Motor neuron (in vitro differentiated cells): Measurements from ENCODE around the gene ZNF783. TPM values are rescaled to one million over a fixed set of nuclear protein-coding genes. Genes with fewer than 3 reads are reported as not detected.

Experiments used
- ATAC-seq, 8 experiments: fragments of 200-7000 bp; cut with Tn5 transposase; replicated peaks in 6 of 8; 2 replicates each; pipeline ENCODE4 v1.8.0; 2021; ENCODE audit warnings: mild to moderate bottlenecking in 8 of 8, moderate library complexity in 8 of 8
- H3K27ac ChIP-seq, 2 donors: fragments of 250-450 bp; sonication (Bioruptor Pico); 2 replicates each; pipeline ENCODE4 v1.9.0; 2021; ENCODE audit warnings: antibody characterized with exemption in 2 of 2, mild to moderate bottlenecking in 2 of 2, moderate library complexity in 1 of 2
- H3K4me1 ChIP-seq, 2 donors: fragments of 250-450 bp; sonication (Bioruptor Pico); replicated peaks in 1 of 2; 2 replicates each; pipeline ENCODE4 v1.6.1; 2021; ENCODE audit warnings: antibody characterized with exemption in 2 of 2, mild to moderate bottlenecking in 2 of 2, moderate library complexity in 1 of 2
- H3K4me3 ChIP-seq, 5 donors: fragments of 250-450 bp; sonication (Bioruptor Pico); 2 replicates each; pipeline ENCODE4 v1.9.0; 2021; ENCODE audit warnings: antibody characterized with exemption in 5 of 5, mild to moderate bottlenecking in 5 of 5, moderate library complexity in 4 of 5
- WGBS, 10 experiments: fragments of 450-650 bp; shearing (Covaris generic); methylation state at CpG; one replicate each; pipeline ENCODE4 v1.0.0; 2022; 5-methylcytosine and 5-hydroxymethylcytosine counted together
- in situ Hi-C, 9 experiments: fragments of 400-800 bp; cut with MboI; loops; one replicate each; pipeline ENCODE4 v1.15.0; 2021; ENCODE audit warnings: low sequenced_read_pairs in 9 of 9, low pct_unique_long_range_greater_than_20kb in 2 of 9; ENCODE audit not compliant: unreplicated experiment in 9 of 9
- total RNA-seq, 8 experiments: library from RNA; unstranded; fragments of 300-600 nt; gene quantifications; 2 replicates each; pipeline versions ENCODE4 v1.2.3 to v1.2.4, GENCODE V29; 2022

ZNF783 gene
- total RNA-seq, 8 experiments from 2014 or later = 9.1 to 24.0 (median 13.5) TPM

DNA sequence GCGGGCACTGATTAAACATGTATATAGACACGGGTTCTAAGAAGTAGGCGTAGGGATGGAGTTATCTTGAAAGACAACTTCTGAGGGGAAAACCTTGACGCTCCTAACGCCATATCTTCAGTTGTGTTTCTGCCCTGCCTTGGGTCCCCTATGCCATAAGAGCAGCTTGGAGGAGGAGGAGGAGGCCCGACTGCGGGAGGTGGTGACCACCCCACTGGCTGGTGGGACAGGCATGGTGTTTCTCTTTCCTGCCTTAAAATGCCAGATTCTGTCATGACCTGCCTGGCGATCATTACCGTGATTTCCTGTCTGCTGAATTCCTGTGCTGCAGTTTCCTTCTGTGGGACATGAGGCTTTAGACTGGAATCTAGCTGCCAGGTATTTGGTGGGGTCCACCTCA, 15.9 kb downstream of the ZNF783 start:
- no peaks in the 10 kb centered on the region for H3K4me1 ChIP-seq
- WGBS, 10 experiments = 93 to 100% (median 97%) methylated on average over 2 to 7 of the region's 9 CpGs; no CpG with 5 or more reads in 2 of the 10 experiments
- no peak for ATAC-seq
- in situ Hi-C loops = no loop called here
- H3K4me3 ChIP-seq = no peak overlapping the region
- H3K27ac ChIP-seq = no peak overlapping the region

- H3K27ac ChIP-seq = no peak overlapping the region
- H3K4me3 ChIP-seq = no peak overlapping the region
- WGBS, 10 experiments = 90 to 100% (median 99%) methylated on average over 1 to 9 of the region's 11 CpGs; no CpG with 5 or more reads in 5 of the 10 experiments
- in situ Hi-C loops = no loop called here
- ATAC-seq = no peak
- H3K4me1 ChIP-seq = no peaks in the 10 kb centered on the region
Observed at GRCh38 chr7:149278396-149278795, 16.4 kb downstream of the ZNF783 start.

DNA sequence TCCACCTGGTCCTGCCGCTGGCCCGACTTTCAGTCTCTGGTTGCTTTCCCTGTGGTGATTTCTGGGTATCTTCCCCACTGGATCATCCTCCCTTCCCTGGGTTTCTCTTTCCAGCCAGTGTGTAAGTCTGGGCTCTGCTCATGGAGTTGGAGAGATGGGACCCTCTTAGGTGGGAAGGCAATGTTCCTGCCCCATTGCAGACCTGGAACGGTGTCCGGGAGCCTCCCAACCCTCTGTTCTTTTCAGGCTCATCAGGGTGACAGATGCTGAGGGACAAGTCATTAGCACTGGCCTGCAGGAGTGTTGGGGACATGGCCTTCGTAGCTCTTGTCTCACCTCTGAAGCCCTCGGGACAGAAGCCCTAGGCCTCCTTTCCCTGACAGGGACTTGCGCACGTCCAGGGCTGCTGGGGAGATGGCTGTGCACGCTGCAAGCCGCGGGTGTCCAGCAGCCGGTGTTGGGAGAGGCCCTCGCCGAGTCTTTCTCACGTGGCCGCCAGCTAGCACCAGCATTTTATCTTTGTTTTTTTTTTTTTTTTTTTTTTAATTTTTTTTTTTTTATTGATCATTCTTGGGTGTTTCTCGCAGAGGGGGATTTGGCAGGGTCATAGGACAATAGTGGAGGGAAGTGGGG, 17.2 kb downstream of the ZNF783 start:
- Histone ChIP-seq H3K4me3 (no peak overlapping the region), H3K4me1 (no peaks in the 10 kb centered on the region), H3K27ac (no peak overlapping the region)
- no peak for ATAC-seq
- 80 to 98% (median 91%) methylated on average over 1 to 9 of the region's 17 CpGs; no CpG with 5 or more reads in 4 of the 10 experiments for WGBS, 10 experiments
- in situ Hi-C loops = no loop called here

DNA sequence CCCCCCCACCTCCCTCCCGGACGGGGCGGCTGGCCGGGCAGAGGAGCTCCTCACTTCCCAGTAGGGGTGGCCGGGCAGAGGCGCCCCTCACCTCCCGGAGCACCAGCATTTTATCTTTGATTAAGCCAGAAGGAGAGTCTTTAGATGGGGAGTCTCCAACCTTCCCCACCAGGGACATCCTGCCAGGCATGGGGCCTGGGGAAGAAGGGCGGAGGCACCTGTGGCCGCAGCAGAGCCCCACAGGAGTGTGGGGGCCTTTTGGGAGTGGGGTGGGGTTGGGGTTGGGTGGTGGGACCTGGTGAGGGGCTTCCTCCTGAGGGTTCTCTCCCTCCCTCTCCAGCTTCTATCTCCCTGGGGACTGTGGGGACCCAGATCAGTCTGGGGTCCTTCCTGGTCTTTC, 18.2 kb downstream of the ZNF783 start:
- no peaks in the 10 kb centered on the region for H3K4me1 ChIP-seq
- no CpG with 5 or more reads among the region's 9 CpGs for WGBS, 10 experiments
- ATAC-seq = no peak

DNA sequence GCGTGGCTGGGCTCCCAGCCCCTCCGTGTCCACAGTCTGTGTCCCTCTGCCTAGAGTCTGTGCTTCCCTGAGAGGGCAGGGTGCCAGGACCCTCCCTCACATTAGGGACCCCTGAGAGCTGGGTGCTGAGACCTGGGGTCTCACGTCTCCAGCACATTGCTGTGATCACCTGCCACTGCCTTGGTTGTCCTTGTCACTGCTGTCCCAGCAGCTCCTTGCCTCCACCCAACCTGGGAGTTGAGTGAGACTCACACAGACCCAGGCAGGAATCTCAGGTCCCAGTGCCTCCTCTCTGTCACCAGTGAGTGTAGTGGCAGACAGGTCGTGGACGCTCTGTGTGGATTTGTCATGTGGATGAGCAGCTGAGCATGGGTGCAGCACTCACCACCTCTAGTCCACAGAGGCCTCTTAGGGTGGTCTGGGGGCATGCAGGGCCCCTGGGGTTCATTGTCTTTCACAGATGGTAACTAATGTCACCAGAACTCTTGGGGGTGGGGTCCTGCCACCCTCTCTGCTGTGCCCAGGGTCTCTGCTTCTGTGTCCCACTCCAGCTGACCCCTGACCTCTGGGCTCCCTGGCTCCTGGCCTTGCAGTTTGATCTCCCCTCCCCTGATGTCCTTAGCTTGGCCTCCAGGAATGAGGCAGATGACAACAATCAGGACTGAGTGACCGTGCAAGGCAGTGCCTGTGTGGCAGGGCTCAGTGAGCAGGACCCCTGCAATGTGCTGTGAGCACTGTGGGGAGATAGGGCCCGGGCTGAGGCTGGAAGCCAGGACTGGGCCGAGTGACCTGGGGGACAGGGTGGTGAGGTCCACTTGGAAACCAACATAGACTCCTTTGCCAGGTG, 18.9 kb downstream of the ZNF783 start:
- peaks cover 0 to 2% of the 10 kb centered on the region in 2 donors for H3K4me1 ChIP-seq
- no peak overlapping the region for H3K4me3 ChIP-seq
- H3K27ac ChIP-seq = no peak overlapping the region
- 80 to 100% methylated on average over 2 to 3 of the region's 8 CpGs; no CpG with 5 or more reads in 8 of the 10 experiments for WGBS, 10 experiments
- in situ Hi-C loops = no loop called here
- no peak for ATAC-seq

More for the DNA sequence above, 18.2 kb downstream of the ZNF783 start:
- Histone ChIP-seq H3K27ac (no peak overlapping the region), H3K4me3 (no peak overlapping the region)
- in situ Hi-C loops = no loop called here

GRCh38 chr7:149281508-149282330, 19.7 kb downstream of the ZNF783 start:
- ATAC-seq = no peak
- no peak overlapping the region for H3K27ac ChIP-seq
- no peak overlapping the region for H3K4me3 ChIP-seq
- WGBS, 10 experiments = 96 to 100% methylated on average over 2 to 5 of the region's 59 CpGs; no CpG with 5 or more reads in 8 of the 10 experiments
- peaks cover 3 to 7% of the 10 kb centered on the region in 2 donors for H3K4me1 ChIP-seq
- in situ Hi-C loops = no loop called here

GRCh38 chr7:149282331-149282655, 20.3 kb downstream of the ZNF783 start:
- 72 to 100% (median 94%) methylated on average over 1 to 4 of the region's 5 CpGs; no CpG with 5 or more reads in 4 of the 10 experiments for WGBS, 10 experiments
- no peak overlapping the region for H3K4me3 ChIP-seq
- no peak overlapping the region for H3K27ac ChIP-seq
- in situ Hi-C loops = no loop called here
- ATAC-seq = no peak
- peaks cover 3 to 7% of the 10 kb centered on the region in 2 donors for H3K4me1 ChIP-seq

DNA sequence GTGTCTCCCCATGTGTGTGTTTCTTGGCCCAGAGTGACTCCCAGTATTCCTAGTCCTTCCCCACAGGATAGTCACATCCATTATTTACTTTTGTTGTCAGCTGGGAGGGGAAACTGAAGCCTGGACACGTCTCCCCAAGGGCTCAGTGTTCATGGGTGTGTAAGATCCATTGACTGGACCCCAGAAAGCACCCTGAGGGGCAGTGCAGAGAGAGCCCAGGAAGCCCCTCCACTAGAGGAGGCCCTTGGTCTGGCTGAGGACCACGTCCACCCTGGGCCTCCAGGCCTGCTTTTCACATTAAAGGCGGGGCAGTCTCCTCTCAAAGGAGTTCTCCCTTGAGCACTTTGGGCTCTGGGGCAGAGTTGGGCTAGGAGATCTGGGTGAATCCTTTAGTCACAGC, 21.3 kb downstream of the ZNF783 start:
- peaks cover 3 to 7% of the 10 kb centered on the region in 2 donors for H3K4me1 ChIP-seq
- in situ Hi-C loops = no loop called here
- 100% methylated on average over 1 of the region's 3 CpGs; no CpG with 5 or more reads in 9 of the 10 experiments for WGBS, 10 experiments
- ATAC-seq = no peak
- H3K27ac ChIP-seq = no peak overlapping the region
- no peak overlapping the region for H3K4me3 ChIP-seq

DNA sequence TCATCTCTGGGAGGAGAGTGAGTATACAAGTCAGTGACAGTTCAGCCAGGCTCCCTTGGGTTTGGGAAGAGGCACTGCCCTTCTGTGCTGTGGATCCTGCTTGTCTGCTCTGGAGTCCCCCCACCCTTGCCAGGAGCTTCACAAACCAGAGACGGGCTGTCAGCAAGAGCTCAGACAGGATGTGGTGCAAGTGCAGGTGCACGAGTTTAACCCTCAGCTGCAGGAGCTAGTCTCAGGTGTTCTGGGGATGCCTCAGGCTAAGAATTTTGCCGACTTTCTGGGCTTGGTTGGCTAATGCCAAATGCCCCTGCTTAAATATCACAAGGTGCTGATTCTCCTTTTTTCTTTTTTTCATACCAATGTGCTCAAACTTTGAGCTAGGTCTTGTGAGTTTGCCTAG, 22.3 kb downstream of the ZNF783 start:
- in situ Hi-C loops = no loop called here
- 17 to 100% (median 50%) methylated on average over 1 to 2 of the region's 3 CpGs; no CpG with 5 or more reads in 3 of the 10 experiments for WGBS, 10 experiments
- H3K4me1 ChIP-seq = peaks cover 3 to 7% of the 10 kb centered on the region in 2 donors
- no peak overlapping the region for H3K27ac ChIP-seq
- no peak for ATAC-seq
- no peak overlapping the region for H3K4me3 ChIP-seq

DNA sequence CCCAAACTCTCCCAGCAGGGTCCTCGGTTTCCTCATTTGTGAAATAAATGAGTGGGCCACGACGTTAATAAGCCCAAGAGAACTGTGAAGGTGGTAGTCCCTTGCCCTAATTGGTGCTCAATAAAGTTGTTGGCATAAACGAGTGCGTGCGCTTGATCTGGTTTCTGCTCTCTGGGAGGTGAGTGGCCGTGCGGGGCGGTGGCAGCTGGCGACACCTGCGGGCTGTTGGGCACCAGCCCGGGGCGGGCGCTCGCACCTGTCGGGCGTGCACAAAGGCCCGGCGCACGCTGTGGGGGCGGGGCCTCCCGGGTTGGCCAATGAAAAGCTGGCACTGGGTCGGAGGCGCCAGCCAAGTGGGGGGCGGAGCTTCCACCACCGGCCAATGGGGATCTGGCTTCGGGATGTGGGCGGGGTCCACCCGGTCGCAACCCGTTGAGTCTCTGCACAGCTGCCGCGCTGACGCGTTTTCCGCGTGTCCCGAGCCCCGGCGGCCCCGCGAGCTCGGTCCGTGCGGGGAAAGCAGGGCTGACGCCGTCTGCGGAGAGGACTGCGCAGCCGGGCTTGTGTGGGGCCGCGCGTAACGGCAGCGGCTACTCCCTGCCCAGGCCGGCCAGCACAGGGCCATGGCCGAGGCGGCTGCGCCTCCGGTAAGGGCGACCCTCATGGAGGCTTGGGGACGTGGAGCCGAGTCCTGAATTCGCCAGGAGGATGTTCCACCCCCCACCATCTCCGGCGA, 23.0 kb downstream of the ZNF783 start:
- Histone ChIP-seq H3K27ac (peak overlapping the region; percentile 51 to 66), H3K4me3 (peak overlapping the region; percentile 46 to 75 (median 60)), H3K4me1 (peaks cover 3 to 7% of the 10 kb centered on the region in 2 donors)
- 0 to 34% (median 9%) methylated on average over 1 to 19 of the region's 66 CpGs; no CpG with 5 or more reads in 4 of the 10 experiments for WGBS, 10 experiments
- in situ Hi-C loops = no loop called here
- peak; percentile 91 to 98 (median 96) for ATAC-seq

GRCh38 chr7:149285603-149286002, 23.6 kb downstream of the ZNF783 start:
- Histone ChIP-seq H3K4me1 (peaks cover 3 to 7% of the 10 kb centered on the region in 2 donors), H3K4me3 (peak overlapping the region; percentile 46 to 75 (median 60)), H3K27ac (peak overlapping the region; percentile 51 to 66)
- WGBS, 10 experiments = 0 to 10% (median 3%) methylated on average over 1 to 8 of the region's 11 CpGs; no CpG with 5 or more reads in 7 of the 10 experiments
- peak; percentile 32 to 53 (median 42) for ATAC-seq
- in situ Hi-C loops = no loop called here

- Histone ChIP-seq H3K4me3 (no peak overlapping the region), H3K4me1 (peaks cover 3 to 7% of the 10 kb centered on the region in 2 donors), H3K27ac (no peak overlapping the region)
- in situ Hi-C loops = no loop called here
- ATAC-seq = no peak
- 80 to 100% (median 100%) methylated on average over 1 to 5 of the region's 6 CpGs; no CpG with 5 or more reads in 5 of the 10 experiments for WGBS, 10 experiments
Observed at GRCh38 chr7:149286811-149287400, 24.9 kb downstream of the ZNF783 start.
